Naive thymus-derived CD8-positive, alpha-beta T cell (primary cell): ENCODE results near the gene VWC2. TPM values are rescaled to one million over a fixed set of nuclear protein-coding genes. Genes with fewer than 3 reads are reported as not detected.
"Not testable (repeated sequence)": the region's sequence is repeated elsewhere in the genome, so short reads cannot be mapped to it uniquely, and the experiment has no call there.

Experiments used
- ATAC-seq, 2 donors: fragments of 150-1000 bp; cut with Tn5 transposase in 1 of 2; sonication (Bioruptor Pico), chemical (Tn5 transposase) in 1 of 2; 1 replicate in 1 of 2; 2 replicates in 1 of 2; pipeline ENCODE4 v1.10.0; 2021; ENCODE audit warnings: mild to moderate bottlenecking in 2 of 2, moderate library complexity in 2 of 2
- POLR2A ChIA-PET: fragments of 350-600 bp; sonication (Branson Sonifier 250); formaldehyde crosslinking; loops from one replicate; lab custom pipeline; 2021; ENCODE audit warnings: antibody characterized with exemption; lab: Charles Lee
- DNase-seq, 10 donors: peaks; one replicate each; pipeline versions ENCODE4 v3.0.0 to v3.0.0-alpha.2; 2020 to 2022
- H3K27ac Mint-ChIP-seq, 10 donors: one replicate each; pipeline ENCODE4 v1.8.0; 2020 to 2022; ENCODE audit warnings: mild to moderate bottlenecking in 10 of 10, mixed read lengths in 10 of 10, moderate library complexity in 4 of 10, inconsistent platforms in 1 of 10
- H3K27me3 Mint-ChIP-seq, 5 donors: one replicate each; pipeline ENCODE4 v1.8.0; 2021 to 2022; ENCODE audit warnings: mixed read lengths in 5 of 5
- H3K36me3 Mint-ChIP-seq, 3 donors: one replicate each; pipeline ENCODE4 v1.8.0; 2020 to 2022; ENCODE audit warnings: mixed read lengths in 3 of 3, mild to moderate bottlenecking in 2 of 3, inconsistent platforms in 1 of 3
- H3K4me1 Mint-ChIP-seq, 4 donors: one replicate each; pipeline ENCODE4 v1.8.0; 2021 to 2022; ENCODE audit warnings: mixed read lengths in 4 of 4
- H3K4me3 Mint-ChIP-seq, 10 donors: one replicate each; pipeline ENCODE4 v1.8.0; 2020 to 2022; ENCODE audit warnings: mild to moderate bottlenecking in 10 of 10, mixed read lengths in 10 of 10, moderate library complexity in 6 of 10, inconsistent platforms in 1 of 10
- H3K9me3 Mint-ChIP-seq, 9 donors: one replicate each; pipeline ENCODE4 v1.8.0; 2020 to 2022; ENCODE audit warnings: mixed read lengths in 9 of 9, mild to moderate bottlenecking in 3 of 9, inconsistent platforms in 1 of 9, moderate library complexity in 1 of 9
- polyA plus RNA-seq, 3 donors: library from polyadenylated mRNA; unstranded; fragments of 300-500 nt; fragmentation: Illumina TruSeq; gene quantifications; one replicate each; pipeline ENCODE4 v1.2.3, GENCODE V29; 2021
- total RNA-seq, 8 experiments: library from RNA in 2 of 8; stranded (reverse) in 2 of 8; gene quantifications; one replicate each; pipeline ENCODE4 v1.2.3 and lab custom pipeline; 2021 to 2026

The VWC2 gene
- total and polyA plus RNA-seq, 5 experiments from 2014 or later = 0.01 TPM; not detected in 4

DNA sequence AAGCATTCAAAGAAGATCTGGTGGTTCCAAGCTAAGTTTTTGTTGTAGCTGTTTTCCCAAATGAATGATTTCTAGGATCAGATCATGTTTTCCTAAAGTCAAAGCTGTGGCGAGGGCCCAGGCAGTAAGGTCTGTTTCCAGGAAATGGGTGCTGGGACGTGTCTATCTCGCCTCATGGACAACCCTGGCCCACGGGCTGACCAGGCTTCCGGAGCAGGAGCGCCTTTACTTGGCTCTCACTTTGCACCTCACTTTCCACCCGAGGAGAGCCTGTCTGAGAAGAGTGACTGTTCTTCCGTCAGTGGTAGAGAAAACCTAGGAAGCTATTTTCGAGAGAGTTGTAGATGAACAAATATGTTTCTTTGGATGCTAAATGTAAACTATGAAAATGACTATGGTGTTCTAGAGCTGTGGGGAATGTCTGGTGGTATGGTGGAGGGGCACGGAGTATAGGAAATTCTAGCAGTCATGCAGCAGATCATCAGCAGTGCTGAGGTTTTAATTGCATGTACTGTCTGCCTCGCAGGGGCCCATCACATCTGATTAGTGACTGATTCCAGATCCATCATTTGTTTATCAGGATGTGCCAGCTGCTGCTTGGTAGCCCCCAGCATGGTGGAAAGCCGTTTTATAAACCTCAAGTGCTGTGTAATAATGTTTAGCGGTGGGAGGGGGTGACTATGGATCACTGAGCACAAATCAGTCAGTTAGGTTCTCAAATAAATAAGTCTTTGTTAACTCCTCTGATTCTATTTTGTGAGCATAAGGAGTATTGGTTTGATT is 66.6 kb downstream of the VWC2 start:
- no peak overlapping the region for H3K27ac Mint-ChIP-seq
- peaks cover 2 to 18% (median 7%) of the 10 kb centered on the region in 5 donors for H3K27me3 Mint-ChIP-seq
- no peak for DNase-seq
- H3K4me1 Mint-ChIP-seq = no peaks in the 10 kb centered on the region
- no peak for ATAC-seq
- POLR2A ChIA-PET = no interaction called here
- H3K36me3 Mint-ChIP-seq = no peaks in the 10 kb centered on the region
- no peaks in the 10 kb centered on the region for H3K9me3 Mint-ChIP-seq
- no peak overlapping the region for H3K4me3 Mint-ChIP-seq

DNA sequence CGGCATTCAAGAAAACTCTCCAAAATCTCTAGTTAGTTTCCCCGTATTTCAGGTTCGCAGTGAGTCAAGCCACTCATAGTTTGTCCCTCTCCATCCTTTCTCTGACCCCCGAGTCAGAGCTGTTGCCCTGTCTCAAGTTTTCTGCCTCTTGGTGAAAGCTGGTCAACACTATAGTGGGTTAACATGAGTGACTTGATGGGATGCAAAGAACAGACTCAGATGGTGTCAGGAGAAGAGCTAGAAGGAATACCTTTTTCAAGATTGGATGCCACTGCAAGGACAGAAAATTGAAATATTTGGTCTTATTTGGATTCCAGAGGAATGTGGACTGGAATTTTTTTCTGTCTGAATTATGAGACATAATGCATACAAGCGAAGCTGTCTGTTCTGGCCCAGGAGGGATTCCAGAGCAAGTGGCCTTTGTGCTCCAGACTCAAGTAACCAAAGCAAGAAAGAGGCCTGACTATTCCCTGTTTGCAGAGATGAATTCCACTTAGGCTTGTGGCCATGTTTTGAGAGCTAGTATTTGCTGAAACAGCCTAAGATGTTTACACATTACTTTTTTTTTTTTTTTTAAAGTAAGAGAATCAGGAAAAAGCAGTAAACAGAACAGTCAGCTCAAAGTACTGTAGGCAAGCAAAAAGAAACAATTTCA is 67.4 kb downstream of the VWC2 start:
- DNase-seq = no peak
- Mint-ChIP-seq H3K9me3 (peaks cover 0 to 3% (median 0%) of the 10 kb centered on the region in 9 donors), H3K36me3 (no peaks in the 10 kb centered on the region), H3K27ac (no peak overlapping the region), H3K4me3 (no peak overlapping the region), H3K4me1 (no peaks in the 10 kb centered on the region), H3K27me3 (peaks cover 2 to 16% (median 7%) of the 10 kb centered on the region in 5 donors)
- POLR2A ChIA-PET = no interaction called here
- no peak for ATAC-seq

DNA sequence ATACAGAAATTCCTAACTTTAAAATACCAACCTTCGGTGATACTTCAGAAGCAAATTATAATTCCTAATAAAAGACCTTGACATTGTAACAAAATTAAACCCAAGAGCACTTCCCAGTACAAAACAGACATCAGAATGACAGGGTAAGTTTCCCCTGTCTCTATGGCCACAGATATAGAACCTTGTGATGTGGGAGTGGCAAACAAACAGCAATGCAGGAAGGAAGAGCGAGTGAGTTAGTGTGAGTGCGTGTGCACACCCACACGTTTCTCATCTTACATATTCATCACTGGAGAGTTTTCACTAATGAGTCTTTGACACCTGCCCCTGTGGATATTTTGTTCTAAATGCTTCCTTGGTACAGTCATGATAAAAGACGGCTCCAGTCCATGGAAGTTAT is 72.2 kb downstream of the VWC2 start:
- POLR2A ChIA-PET = no interaction called here
- peaks cover 0 to 37% (median 4%) of the 10 kb centered on the region in 5 donors for H3K27me3 Mint-ChIP-seq
- DNase-seq (no peak), ATAC-seq (no peak)
- H3K9me3 Mint-ChIP-seq = peaks cover 0 to 3% (median 0%) of the 10 kb centered on the region in 9 donors
- no peaks in the 10 kb centered on the region for H3K36me3 Mint-ChIP-seq
- no peaks in the 10 kb centered on the region for H3K4me1 Mint-ChIP-seq
- no peak overlapping the region for H3K27ac Mint-ChIP-seq
- H3K4me3 Mint-ChIP-seq = no peak overlapping the region

DNA sequence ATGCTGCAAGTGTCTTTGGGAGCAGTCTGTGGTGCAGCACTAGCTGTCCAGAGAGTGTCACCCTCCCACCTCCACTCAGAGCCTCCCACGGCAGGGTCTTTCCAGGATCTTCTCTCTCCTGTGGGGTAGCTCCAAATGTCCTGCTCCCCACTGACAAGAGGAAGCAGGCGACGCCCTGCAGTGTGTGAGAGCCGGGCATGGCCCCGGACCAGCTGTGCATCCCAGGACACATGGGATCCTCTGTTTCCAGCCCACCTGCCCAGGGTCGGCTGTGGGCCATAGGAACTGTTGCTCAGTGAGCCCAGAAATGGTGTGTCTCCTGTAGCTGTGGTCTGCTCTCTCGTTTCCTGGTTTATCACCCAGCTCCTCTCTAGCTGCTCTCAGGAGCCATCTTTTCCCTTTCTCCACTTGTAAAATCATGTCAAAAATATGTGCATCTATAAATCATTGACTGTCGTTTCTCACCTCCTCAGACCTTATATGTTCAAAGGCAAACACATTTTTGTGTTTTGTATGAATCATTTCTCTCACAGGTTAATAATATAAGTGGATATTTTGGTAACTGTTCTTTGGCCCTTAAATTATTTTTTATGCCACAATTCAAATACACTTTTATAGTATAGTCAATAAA is 74.9 kb downstream of the VWC2 start:
- Mint-ChIP-seq H3K27ac (no peak overlapping the region), H3K9me3 (peaks cover 0 to 3% (median 0%) of the 10 kb centered on the region in 9 donors), H3K36me3 (no peaks in the 10 kb centered on the region), H3K4me3 (no peak overlapping the region), H3K27me3 (peaks cover 0 to 30% (median 4%) of the 10 kb centered on the region in 5 donors), H3K4me1 (no peaks in the 10 kb centered on the region)
- POLR2A ChIA-PET = no interaction called here
- no peak for DNase-seq
- no peak for ATAC-seq

DNA sequence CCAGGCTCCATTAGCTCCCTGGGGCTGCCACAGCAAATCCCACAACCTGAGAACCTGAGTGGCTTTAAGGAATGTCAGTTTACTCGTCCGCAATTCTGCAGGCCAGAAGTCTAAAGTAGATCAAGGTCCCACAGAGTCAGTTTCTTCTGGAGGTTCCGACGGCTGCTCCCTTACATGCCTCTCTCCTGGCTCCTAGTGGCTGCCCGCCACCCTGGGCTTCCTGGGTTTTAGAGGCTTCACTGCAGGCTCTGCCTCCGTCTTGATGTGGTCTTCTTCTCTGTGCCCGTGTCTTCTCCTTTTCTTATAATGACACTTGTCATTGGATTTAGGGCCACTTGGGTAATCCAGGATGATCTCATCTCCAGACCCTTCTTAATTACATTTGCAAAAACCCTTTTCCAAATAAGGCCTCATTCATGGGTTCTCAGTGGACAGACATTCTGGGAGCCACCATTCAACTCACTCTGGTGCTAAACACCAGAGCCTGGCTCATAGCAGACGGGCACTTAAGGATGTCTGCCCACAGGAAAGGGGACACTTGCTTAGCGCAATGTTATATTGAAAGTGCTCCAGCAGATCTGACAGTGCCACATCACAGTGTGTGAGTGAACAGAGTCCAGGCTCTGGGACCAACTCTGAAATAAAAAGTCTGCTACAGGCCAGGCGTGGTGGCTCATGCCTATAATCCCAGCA is 77.6 kb downstream of the VWC2 start:
- no peak for ATAC-seq
- Mint-ChIP-seq H3K27ac (no peak overlapping the region), H3K9me3 (no peaks in the 10 kb centered on the region), H3K36me3 (no peaks in the 10 kb centered on the region), H3K4me1 (no peaks in the 10 kb centered on the region), H3K27me3 (peaks cover 0 to 20% (median 3%) of the 10 kb centered on the region in 5 donors), H3K4me3 (no peak overlapping the region)
- no peak for DNase-seq
- POLR2A ChIA-PET = no interaction called here

DNA sequence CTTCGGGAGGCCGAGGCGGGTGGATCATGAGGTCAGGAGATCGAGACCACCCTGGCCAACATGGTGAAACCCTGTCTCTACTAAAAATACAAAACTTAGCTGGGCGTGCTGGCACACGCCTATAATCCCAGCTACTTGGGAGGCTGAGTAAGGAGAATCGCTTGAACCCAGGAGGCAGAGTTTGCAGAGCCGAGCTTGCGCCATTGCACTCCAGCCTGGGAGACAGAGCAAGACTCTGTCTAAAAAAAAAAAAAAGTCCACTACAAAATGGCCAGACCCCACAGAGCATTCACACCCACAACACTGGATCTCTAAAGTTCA is 78.1 kb downstream of the VWC2 start:
- H3K9me3 Mint-ChIP-seq, H3K36me3 Mint-ChIP-seq, H3K27ac Mint-ChIP-seq, H3K4me3 Mint-ChIP-seq, POLR2A ChIA-PET, DNase-seq, H3K4me1 Mint-ChIP-seq, ATAC-seq: not testable (repeated sequence)
- H3K27me3 Mint-ChIP-seq = peaks cover 0 to 20% (median 3%) of the 10 kb centered on the region in 5 donors

DNA sequence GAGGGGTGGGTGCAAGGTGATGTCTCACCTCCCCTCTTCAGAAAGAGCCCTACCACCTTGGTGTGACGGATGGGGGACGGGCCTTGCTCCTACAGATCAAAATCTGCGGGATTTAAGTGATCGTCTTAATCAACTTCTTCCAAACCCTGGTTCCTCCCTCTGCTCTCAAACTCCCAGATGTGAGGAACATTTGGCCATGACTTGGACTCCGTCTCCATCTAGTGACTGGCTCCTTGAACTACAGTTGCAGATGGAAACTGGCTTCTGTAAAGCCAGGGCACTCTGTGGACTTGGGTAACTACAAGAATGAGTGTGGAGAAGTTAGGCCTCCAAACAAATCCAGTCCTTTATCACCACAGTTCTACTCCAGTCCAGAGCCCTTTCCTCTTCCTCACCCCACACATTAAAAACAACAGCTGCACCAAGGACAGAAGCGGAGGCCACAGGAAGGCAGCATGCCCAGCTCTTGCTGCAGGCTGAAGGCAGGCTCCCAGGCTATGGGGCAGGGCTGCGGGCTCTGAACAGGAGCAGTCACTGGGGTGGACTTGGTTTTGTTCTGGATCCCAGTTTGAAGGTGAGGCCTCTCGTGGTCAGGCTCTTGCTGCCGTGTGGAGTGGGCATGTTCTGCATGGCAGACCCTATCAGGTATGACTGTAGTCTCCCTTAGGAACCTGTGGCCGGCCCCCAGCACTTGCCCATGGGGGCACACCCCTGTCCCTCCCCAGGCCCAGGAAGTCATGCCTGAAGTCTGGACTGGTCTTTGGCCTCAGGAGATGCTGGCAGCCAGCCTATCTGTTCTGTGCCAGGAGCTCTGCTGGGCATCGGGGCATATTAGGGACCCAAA is 79.4 kb downstream of the VWC2 start:
- Mint-ChIP-seq H3K9me3 (peaks cover 0 to 3% (median 0%) of the 10 kb centered on the region in 9 donors), H3K4me1 (no peaks in the 10 kb centered on the region)
- no peak for ATAC-seq

DNA sequence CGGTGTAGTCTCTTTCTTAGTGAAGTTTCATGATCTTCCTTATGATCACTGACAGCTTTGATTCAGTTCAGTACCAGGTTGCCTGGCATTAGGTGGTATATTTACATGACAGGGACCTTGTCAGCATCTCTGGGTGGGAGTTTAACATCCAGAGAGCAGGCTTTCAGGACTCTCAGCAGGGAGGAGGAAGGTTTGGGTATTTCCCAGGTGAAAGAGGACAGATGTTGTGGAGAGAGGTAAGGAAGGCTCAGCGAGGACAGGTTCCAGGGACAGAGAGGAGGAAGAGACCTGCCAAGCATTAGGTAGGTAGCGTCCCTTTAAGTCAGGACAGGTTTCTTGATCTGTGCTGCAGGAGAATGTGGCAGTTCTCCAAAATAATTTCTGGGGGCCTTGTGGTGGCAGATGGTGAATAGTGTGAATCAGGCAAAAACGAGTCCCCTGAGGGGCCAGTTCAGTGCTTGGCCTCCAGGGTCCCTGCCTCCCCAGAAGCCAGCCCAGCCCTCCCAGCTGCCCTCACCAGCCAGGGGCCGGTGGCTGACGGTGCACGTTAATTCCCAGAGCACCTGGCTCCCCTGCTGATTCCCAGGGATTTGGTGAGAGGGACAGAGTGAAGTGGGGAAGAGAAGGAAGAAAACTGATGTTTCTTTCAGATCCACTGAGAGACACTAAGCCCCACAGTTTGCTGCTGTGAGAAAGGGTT is 82.0 kb downstream of the VWC2 start:
- DNase-seq = no peak
- Mint-ChIP-seq H3K27ac (no peak overlapping the region), H3K4me3 (no peak overlapping the region), H3K27me3 (peaks cover 0 to 13% (median 3%) of the 10 kb centered on the region in 5 donors), H3K9me3 (peaks cover 0 to 3% (median 0%) of the 10 kb centered on the region in 9 donors), H3K4me1 (no peaks in the 10 kb centered on the region), H3K36me3 (no peaks in the 10 kb centered on the region)
- no peak for ATAC-seq
- POLR2A ChIA-PET = no interaction called here

More for the DNA sequence above, 79.4 kb downstream of the VWC2 start:
- H3K4me3 Mint-ChIP-seq = no peak overlapping the region
- POLR2A ChIA-PET = no interaction called here
- H3K27ac Mint-ChIP-seq = peak overlapping the region in 1 of 10 donors; percentile 33
- peaks cover 2 to 16% (median 4%) of the 10 kb centered on the region in 5 donors for H3K27me3 Mint-ChIP-seq
- DNase-seq = peak in 2 of 10 donors; percentile 3
- H3K36me3 Mint-ChIP-seq = no peaks in the 10 kb centered on the region

DNA sequence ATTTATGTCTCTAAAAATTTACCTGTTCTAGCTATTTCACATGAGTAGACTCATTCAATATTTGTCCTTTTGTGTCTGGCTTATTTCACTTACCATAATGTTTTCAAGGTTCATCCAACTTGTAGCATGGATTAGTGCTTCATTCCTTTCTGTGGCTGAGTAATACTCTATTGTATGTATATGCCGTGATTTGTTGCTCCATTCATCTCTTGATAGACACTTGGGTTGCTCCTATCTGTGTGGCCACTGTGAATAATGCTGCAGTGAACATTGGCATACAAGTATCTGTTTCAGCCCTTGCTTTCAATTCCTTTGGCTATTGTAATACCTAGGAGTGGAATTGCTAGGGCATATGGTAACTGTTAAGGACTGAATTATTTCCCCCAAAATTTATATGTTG is 86.9 kb downstream of the VWC2 start:
- H3K27ac Mint-ChIP-seq = no peak overlapping the region
- H3K4me1 Mint-ChIP-seq = no peaks in the 10 kb centered on the region
- H3K27me3 Mint-ChIP-seq = peaks cover 2 to 8% (median 7%) of the 10 kb centered on the region in 5 donors
- no peaks in the 10 kb centered on the region for H3K36me3 Mint-ChIP-seq
- POLR2A ChIA-PET = no interaction called here
- ATAC-seq = no peak
- H3K4me3 Mint-ChIP-seq = no peak overlapping the region
- DNase-seq = no peak
- H3K9me3 Mint-ChIP-seq = peaks cover 0 to 3% (median 0%) of the 10 kb centered on the region in 9 donors

DNA sequence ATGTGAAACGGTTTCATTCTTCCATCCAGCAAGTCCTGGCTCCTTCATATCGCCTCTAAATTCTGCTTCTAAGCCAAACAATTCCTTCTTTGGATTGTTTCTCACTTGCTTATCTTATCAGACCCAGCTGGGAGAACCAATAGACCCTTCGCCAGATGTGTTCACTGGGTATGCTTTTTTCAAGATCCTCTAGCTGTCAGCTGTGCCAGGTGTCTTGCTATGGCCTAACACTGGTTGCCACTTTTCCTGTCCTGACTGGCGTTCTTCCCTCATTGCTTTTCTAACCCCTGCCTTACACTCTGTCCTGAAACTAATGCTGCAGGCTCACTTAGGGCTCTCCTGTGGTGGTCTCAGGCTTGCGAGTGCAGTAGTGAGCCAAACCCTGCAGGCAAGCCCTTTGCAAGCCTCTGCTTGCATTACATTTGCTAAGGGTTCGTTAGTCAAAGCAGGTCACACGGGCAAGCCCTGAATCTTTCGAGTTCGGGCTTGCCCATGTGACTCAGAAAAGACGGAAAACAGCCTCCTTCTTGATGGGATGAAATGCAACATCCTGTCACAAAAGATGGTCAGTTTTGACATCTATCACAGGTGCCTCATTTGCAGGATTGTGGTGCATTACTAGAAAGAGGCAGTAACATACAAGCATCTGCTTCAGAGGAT is 92.8 kb downstream of the VWC2 start:
- DNase-seq = no peak
- POLR2A ChIA-PET = no interaction called here
- Mint-ChIP-seq H3K27ac (no peak overlapping the region), H3K4me1 (no peaks in the 10 kb centered on the region), H3K36me3 (no peaks in the 10 kb centered on the region), H3K4me3 (no peak overlapping the region), H3K9me3 (no peaks in the 10 kb centered on the region), H3K27me3 (peaks cover 6 to 29% (median 14%) of the 10 kb centered on the region in 5 donors)
- no peak for ATAC-seq

DNA sequence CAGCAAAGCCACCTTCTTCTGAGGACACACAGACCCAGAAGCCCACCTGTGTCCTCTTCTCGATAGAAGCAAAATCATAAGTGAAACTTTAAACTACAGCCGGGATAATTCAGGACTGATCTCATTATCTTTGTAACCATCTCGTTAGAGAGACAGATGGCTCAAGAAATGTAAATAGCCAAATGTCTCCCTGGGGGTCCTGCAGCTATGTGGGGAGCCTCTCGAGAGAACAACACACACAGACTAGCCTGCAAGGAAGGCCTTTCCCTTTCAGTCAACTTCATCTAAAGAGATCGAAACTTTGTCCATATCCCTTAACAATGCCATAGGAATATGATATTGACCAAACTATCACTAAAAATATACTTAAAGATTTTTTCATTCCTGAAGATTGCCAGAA is 93.5 kb downstream of the VWC2 start:
- POLR2A ChIA-PET = no interaction called here
- Mint-ChIP-seq H3K27ac (no peak overlapping the region), H3K4me3 (no peak overlapping the region), H3K27me3 (peaks cover 6 to 29% (median 14%) of the 10 kb centered on the region in 5 donors), H3K36me3 (no peaks in the 10 kb centered on the region), H3K9me3 (no peaks in the 10 kb centered on the region), H3K4me1 (no peaks in the 10 kb centered on the region)
- DNase-seq = no peak
- no peak for ATAC-seq
